H1 (cell line): ENCODE data around the gene KIAA1671.

ENCODE experiments used
- EP300 ChIP-seq, 2 experiments: IDR thresholded peaks; 1 replicate in 1 of 2; 2 replicates in 1 of 2; pipeline ENCODE4 v1.6.1; 2011 to 2012; ENCODE audit warnings: low read depth in 2 of 2, low read length in 2 of 2, mild to moderate bottlenecking in 2 of 2, borderline replicate concordance in 1 of 2, inconsistent platforms in 1 of 2, moderate library complexity in 1 of 2
- POLR2A ChIP-seq, 2 experiments: IDR thresholded peaks; 1 replicate in 1 of 2; 2 replicates in 1 of 2; pipeline ENCODE4 v1.6.1; 2011; ENCODE audit warnings: low read depth in 2 of 2, low read length in 2 of 2, mild to moderate bottlenecking in 2 of 2; ENCODE audit errors: control extremely low read depth in 1 of 2
- RFX5 ChIP-seq: IDR thresholded peaks from 2 replicates; pipeline ENCODE4 v1.6.1; 2011; ENCODE audit warnings: low read depth, low read length, improper control_type of control experiment, borderline replicate concordance
- TF ChIP-seq, protein P1 (sequence below), 3 experiments: IDR thresholded peaks; 1 replicate in 2 of 3; 2 replicates in 1 of 3; pipeline versions ENCODE4 v1.5.1 to v1.6.1; 2011; ENCODE audit warnings: low read length in 3 of 3, mild to moderate bottlenecking in 3 of 3, inconsistent platforms in 2 of 3, low read depth in 1 of 3, moderate library complexity in 1 of 3; ENCODE audit not compliant: insufficient read depth in 1 of 3; ENCODE audit errors: control extremely low read depth in 1 of 3

DNA sequence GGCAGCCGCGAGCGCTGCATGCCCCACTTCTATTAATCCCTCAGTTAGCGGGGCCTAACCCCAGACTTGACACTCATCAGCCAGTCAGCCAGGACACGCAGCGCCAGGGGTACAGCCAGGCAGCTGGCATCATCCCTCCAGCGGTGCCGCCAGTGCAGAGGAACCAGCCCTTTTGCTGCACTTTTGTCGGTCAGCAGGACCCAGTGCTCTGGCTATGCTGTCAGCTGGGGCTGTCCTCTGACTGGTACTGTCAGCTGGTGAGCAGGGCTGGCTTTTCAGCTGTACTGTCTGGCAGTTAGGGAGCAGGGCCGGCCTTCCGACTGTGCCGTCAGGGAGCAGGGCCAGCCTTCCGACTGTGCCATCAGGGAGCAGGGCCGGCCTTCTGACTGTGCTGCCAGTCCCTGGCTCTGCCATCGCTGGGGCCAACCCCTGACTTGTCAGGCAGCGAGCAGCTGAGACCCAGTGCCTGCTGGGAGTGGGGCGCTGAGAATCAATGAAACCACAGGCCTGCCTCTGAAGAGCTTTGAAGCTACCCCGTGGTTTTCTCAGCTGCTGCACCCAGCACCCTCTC lies 115.4 kb downstream of the KIAA1671 start:
- TF ChIP-seq, protein P1, sequence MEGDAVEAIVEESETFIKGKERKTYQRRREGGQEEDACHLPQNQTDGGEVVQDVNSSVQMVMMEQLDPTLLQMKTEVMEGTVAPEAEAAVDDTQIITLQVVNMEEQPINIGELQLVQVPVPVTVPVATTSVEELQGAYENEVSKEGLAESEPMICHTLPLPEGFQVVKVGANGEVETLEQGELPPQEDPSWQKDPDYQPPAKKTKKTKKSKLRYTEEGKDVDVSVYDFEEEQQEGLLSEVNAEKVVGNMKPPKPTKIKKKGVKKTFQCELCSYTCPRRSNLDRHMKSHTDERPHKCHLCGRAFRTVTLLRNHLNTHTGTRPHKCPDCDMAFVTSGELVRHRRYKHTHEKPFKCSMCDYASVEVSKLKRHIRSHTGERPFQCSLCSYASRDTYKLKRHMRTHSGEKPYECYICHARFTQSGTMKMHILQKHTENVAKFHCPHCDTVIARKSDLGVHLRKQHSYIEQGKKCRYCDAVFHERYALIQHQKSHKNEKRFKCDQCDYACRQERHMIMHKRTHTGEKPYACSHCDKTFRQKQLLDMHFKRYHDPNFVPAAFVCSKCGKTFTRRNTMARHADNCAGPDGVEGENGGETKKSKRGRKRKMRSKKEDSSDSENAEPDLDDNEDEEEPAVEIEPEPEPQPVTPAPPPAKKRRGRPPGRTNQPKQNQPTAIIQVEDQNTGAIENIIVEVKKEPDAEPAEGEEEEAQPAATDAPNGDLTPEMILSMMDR (IDR thresholded peaks at IDR 0.05; ENCODE audit: control extremely low read depth in 1 of 3, insufficient read depth in 1 of 3, low read depth in 1 of 3, low read length in 3 of 3): no peak
- TF ChIP-seq EP300 (IDR thresholded peaks at IDR 0.05; ENCODE audit: borderline replicate concordance in 1 of 2, low read depth in 2 of 2, low read length in 2 of 2) (no peak), RFX5 (no peak), POLR2A (IDR thresholded peaks at IDR 0.05; ENCODE audit: control extremely low read depth in 1 of 2, low read depth in 2 of 2, low read length in 2 of 2) (no peak)
